Mesenteric fat pad (tissue), 1 donor: ENCODE measurements around the gene FAM25G. TPM values are rescaled to one million over a fixed set of nuclear protein-coding genes. Genes with fewer than 3 reads are reported as not detected.
A peak's percentile ranks its signal among the peaks of the same experiment; 100 is the strongest.
"Not testable (repeated sequence)": the region's sequence is repeated elsewhere in the genome, so short reads cannot be mapped to it uniquely, and the experiment has no call there.

Source experiments
- DNase-seq: peaks from one replicate; pipeline ENCODE4 v3.0.0-alpha.2; 2020; ENCODE audit warnings: low spot score
- total RNA-seq: library from RNA; stranded (reverse); fragmentation: NEBNext Ultra II Directional; extraction: Animal tissue kit (Norgen Biotek cat#: 25700); gene quantifications from one replicate; pipeline ENCODE4 v1.2.1, GENCODE V29; 2021
- donor health status: DM: yes; HTN: yes; CAD: no.

Gene FAM25G
- total RNA-seq, 1 donor from 2014 or later, result not detected

GRCh38 chr10:47465216-47465917, 26.1 kb downstream of the FAM25G start:
- not testable (repeated sequence) for DNase-seq

- not testable (repeated sequence) for DNase-seq
Measured at GRCh38 chr10:47462577-47463358, 28.7 kb downstream of the FAM25G start.

GRCh38 chr10:47461261-47461687, 30.2 kb downstream of the FAM25G start:
- DNase-seq, result not testable (repeated sequence)

GRCh38 chr10:47458466-47459154, 32.9 kb downstream of the FAM25G start:
- no peak for DNase-seq

GRCh38 chr10:47457826-47458225, 33.7 kb downstream of the FAM25G start:
- no peak for DNase-seq

- no peak for DNase-seq
Measured at GRCh38 chr10:47457528-47457820, 34.0 kb downstream of the FAM25G start.

- DNase-seq, result peak; percentile 80
Measured at GRCh38 chr10:47456794-47457527, 34.5 kb downstream of the FAM25G start.

GRCh38 chr10:47456079-47456785, 35.3 kb downstream of the FAM25G start:
- DNase-seq, result peak; percentile 83

GRCh38 chr10:47455350-47456078, 36.0 kb downstream of the FAM25G start:
- not testable (repeated sequence) for DNase-seq

GRCh38 chr10:47454780-47455058, 36.8 kb downstream of the FAM25G start:
- DNase-seq, result no peak

GRCh38 chr10:47454008-47454779, 37.3 kb downstream of the FAM25G start:
- peak; percentile 84 for DNase-seq

- no peak for DNase-seq
Measured at GRCh38 chr10:47453141-47454007, 38.1 kb downstream of the FAM25G start.

GRCh38 chr10:47452495-47453140, 38.9 kb downstream of the FAM25G start:
- DNase-seq, result peak; percentile 83

- DNase-seq, result no peak
Measured at GRCh38 chr10:47451998-47452494, 39.5 kb downstream of the FAM25G start.

- peak; percentile 77 for DNase-seq
Measured at GRCh38 chr10:47451273-47451997, 40.1 kb downstream of the FAM25G start.

- DNase-seq, result peak; percentile 60
Measured at GRCh38 chr10:47450442-47450841, 41.1 kb downstream of the FAM25G start.

GRCh38 chr10:47449979-47450378, 41.5 kb downstream of the FAM25G start:
- DNase-seq, result peak; percentile 83
